ENCODE measurements around the gene DYNC1H1. TPM values are rescaled to one million over a fixed set of nuclear protein-coding genes. Genes with fewer than 3 reads are reported as not detected.

The DYNC1H1 gene
- total RNA-seq, 1 experiment from 2014 or later: 264 TPM

- no peak for DNase-seq (ENCODE audit: low read depth)
Observed at GRCh38 chr14:101992708-101993107, 28.3 kb downstream of the DYNC1H1 start.

- DNase-seq (ENCODE audit: low read depth): no peak
Observed at GRCh38 chr14:101997429-101998336, 33.3 kb downstream of the DYNC1H1 start.

- no peak for DNase-seq (ENCODE audit: low read depth)
Observed at GRCh38 chr14:102000902-102001301, 36.5 kb downstream of the DYNC1H1 start.

GRCh38 chr14:102005336-102005735 lies 41.0 kb downstream of the DYNC1H1 start:
- DNase-seq (ENCODE audit: low read depth): no peak

DNA sequence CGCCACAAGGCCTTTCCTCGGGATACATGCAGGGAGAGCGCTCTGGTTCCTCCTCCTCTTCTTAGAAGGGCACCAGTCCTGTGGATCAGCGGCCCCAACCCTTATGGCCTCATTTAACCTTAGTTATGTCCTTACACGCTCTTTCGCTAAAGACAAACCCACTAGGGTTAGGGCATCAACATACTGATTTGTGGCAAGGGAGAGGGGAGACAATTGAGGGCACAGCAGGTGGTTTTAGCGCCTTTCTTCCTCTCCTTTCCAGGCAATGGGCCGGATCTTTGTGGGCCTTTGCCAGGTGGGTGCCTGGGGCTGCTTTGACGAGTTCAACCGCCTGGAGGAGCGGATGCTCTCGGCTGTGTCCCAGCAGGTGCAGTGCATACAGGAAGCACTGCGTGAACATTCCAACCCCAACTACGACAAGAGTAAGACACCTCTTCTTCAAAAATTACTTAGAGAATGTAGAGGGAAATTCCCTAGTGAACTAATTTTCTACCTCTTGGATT lies 43.6 kb downstream of the DYNC1H1 start:
- no peak for DNase-seq (ENCODE audit: low read depth)

DNA sequence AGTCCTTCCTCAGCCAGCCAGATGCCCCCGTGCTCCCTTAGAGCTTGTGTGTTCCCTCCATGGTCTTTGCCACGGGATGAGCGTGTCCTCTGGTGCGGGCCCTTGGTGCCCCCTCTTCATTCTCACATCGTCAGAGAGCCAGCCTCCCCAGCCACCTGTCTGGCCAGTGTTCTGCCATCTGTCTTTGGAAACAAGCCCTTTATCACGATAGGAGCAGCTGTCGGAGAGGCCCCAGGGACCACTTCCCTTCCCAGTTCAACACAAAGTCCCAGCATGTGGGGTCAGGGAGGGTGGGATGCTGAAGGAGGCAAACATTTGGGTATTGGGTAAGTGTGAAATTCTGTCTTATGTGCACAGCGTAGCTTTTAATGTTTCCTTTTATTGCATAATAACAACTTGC lies 44.5 kb downstream of the DYNC1H1 start:
- no peak for DNase-seq (ENCODE audit: low read depth)

- DNase-seq (ENCODE audit: low read depth): no peak
Observed at GRCh38 chr14:102011631-102012030, 47.3 kb downstream of the DYNC1H1 start.

- no peak for DNase-seq (ENCODE audit: low read depth)
Observed at GRCh38 chr14:102012336-102012735, 48.0 kb downstream of the DYNC1H1 start.

GRCh38 chr14:102013669-102014200 lies 49.4 kb downstream of the DYNC1H1 start:
- DNase-seq (ENCODE audit: low read depth): no peak

GRCh38 chr14:102015045-102015685 lies 50.8 kb downstream of the DYNC1H1 start:
- DNase-seq (ENCODE audit: low read depth): no peak

GRCh38 chr14:102015771-102016170 lies 51.4 kb downstream of the DYNC1H1 start:
- no peak for DNase-seq (ENCODE audit: low read depth)

DNA sequence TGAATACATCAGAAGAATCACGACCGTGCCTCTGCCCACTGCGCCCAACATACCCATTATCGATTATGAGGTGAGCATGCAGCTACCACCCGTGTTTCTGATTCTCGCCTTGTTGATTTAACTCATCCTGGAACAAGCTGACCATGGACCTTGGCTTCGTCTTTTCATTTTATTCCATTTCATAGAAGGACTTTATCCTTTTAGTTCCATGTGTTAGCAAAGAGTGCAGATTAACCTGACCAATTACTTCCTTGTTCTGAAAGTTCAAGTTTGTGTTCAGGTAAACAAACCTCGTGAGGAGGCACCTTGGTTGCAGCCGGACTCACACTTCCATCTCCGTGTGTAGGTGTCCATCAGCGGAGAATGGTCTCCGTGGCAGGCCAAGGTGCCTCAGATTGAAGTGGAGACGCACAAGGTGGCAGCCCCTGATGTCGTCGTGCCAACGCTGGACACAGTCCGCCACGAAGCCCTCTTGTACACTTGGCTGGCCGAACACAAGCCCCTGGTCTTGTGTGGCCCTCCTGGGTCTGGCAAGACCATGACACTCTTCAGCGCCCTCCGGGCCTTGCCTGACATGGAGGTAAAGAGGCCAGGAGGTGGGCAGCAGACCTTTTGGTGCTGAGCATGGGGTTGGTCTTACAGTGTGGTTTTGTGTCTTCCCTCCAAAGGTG lies 52.2 kb downstream of the DYNC1H1 start:
- DNase-seq (ENCODE audit: low read depth): no peak

- DNase-seq (ENCODE audit: low read depth): no peak
Observed at GRCh38 chr14:102018251-102018650, 53.9 kb downstream of the DYNC1H1 start.

GRCh38 chr14:102019006-102019540 lies 54.7 kb downstream of the DYNC1H1 start:
- DNase-seq (ENCODE audit: low read depth): no peak

DNA sequence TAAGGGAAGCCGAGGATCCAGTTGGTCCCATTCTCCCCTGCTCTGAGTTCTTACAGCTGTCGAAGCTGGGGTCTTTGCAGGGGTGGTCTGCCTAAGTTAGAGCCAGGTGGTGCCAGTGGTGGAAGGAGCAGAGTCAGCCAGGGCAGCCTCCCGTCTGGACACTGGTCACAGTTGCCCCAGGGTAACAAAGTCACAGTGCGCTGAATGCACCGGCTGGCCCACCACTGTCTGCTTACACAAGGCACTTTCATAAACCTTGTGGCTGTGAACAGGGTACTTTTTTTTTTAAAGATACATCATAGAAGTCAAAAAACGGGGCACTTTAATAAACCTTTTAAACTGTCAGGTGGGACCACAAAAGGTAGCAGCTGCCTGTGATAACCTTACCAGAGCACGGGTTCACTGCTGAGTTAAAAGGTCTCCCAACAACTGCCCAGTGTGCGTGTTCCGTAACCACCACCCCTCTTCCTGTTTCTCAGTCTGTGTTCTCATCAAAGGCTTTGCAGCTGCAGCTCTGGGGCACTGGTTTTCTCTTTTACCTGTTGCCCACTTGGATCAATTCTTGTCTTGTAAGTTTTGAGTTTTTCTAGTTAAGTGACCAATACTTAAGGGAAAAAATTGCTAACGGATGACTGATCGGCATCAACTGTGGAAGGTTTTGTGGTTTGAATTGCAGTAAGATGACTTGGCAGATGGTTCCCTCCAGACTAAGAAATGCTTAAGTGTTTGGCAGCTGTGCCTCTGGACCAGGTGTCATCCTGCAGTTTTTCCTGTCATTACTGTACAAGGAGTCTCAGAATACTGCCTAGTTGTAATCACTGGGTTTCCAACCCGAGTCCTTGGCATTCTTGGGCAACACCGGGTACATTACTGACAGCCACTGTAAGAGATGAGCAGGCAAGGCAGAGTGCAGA lies 55.9 kb downstream of the DYNC1H1 start:
- peak; percentile 46 for DNase-seq (ENCODE audit: low read depth)

DNA sequence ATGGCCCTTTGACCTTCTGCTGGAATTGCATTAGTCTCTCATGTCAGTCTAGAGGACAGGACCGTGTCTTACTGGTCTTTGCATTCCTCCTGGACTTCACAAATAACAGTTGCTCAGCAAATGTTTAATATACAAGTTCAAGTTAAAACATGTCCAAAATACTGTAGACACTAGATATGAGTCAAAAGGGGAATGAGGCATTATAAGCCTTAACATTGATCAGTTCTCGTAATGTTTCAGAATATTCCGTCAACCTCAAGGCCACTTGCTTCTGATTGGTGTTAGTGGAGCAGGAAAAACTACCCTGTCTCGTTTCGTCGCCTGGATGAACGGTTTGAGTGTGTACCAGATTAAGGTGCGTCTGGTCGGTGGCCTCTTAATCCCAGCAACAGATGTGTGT lies 62.6 kb downstream of the DYNC1H1 start:
- DNase-seq (ENCODE audit: low read depth): no peak

- DNase-seq (ENCODE audit: low read depth): no peak
Observed at GRCh38 chr14:102027951-102028350, 63.6 kb downstream of the DYNC1H1 start.

DNA sequence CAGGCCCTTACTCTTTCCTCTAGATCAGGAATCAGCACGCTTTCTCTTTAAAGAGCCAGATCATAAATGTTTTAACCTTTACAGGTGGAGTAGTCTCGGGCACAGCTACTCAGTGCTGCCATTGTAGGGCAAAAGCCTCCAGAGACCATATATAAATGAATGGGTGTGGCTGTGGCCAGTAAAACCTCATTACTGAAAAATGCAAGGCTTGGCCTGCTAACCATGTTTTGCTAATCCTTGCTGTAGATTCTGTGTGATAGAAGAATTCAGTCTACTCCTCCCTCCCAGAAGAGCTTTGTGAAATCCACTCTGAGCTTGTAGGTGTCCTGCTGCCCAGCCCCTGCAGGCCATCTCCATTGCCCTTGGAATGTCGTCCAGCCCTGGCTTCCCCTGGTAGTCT lies 64.4 kb downstream of the DYNC1H1 start:
- DNase-seq (ENCODE audit: low read depth): peak; percentile 63

GRCh38 chr14:102029956-102030355 lies 65.6 kb downstream of the DYNC1H1 start:
- DNase-seq (ENCODE audit: low read depth): peak; percentile 38

- DNase-seq (ENCODE audit: low read depth): no peak
Observed at GRCh38 chr14:102033241-102033640, 68.9 kb downstream of the DYNC1H1 start.

DNA sequence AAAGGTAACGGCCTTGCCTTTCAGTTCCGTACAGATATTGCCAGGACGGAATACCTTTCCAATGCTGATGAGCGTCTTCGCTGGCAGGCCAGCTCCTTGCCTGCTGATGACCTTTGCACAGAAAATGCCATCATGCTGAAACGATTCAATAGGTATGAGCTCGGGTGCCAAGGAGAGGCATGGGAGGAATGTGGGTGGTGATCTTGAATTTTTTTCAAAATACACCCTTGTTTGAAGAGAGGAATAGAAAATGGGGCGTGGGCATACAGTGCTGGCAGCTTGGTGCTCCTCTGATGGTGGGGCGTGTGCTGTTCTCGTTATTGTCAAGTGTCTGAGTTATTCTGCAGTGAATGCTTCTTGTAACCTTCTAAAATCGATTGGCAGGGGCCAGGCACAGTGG lies 69.9 kb downstream of the DYNC1H1 start:
- no peak for DNase-seq (ENCODE audit: low read depth)
